ENCODE data around the gene MGLL. TPM values are rescaled to one million over a fixed set of nuclear protein-coding genes. Genes with fewer than 3 reads are reported as not detected.

MGLL gene
- total and polyA plus RNA-seq, 10 donors: 11.0 to 134 (median 80.7) TPM

DNA sequence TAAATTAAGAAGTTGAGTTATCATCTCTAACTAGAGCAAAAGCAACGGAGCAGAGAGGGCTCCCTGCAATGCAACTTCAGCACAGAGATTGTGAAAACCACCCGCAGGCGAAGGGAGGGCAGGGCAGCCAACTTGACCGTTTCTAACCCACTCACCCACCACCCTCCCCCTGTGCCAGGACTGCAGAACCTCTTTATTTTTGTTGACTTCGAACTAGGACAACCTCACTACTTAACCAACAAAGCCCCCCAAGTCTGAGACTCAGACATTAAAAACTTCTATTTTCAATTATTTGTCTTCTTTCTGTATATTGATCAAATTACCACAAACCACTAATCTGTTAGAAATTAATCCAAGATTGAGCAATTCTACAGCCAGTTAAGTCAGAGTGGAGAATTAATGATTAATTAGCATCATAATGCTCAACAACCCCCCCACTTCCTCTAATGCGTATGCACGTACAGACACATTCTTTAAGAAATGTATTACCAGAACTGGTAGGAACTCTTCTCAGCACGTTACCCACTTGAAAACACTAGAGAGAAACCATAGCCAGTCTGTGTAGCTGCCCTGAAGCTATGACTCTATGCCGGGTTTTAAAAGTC is 2.0 kb downstream of the MGLL start:
- intact Hi-C loops (cut with DNase I; ENCODE audit: low total_unique reads): loop anchor here (10.0 kb wide), 1 partner anchor 126 kb away; no protein-coding TSS in a partner anchor
- 30 to 59% (median 36%) methylated on average over 9 of the region's 9 CpGs for WGBS, 5 donors
- DNase-seq: no peak
- TF ChIP-seq, protein P1, sequence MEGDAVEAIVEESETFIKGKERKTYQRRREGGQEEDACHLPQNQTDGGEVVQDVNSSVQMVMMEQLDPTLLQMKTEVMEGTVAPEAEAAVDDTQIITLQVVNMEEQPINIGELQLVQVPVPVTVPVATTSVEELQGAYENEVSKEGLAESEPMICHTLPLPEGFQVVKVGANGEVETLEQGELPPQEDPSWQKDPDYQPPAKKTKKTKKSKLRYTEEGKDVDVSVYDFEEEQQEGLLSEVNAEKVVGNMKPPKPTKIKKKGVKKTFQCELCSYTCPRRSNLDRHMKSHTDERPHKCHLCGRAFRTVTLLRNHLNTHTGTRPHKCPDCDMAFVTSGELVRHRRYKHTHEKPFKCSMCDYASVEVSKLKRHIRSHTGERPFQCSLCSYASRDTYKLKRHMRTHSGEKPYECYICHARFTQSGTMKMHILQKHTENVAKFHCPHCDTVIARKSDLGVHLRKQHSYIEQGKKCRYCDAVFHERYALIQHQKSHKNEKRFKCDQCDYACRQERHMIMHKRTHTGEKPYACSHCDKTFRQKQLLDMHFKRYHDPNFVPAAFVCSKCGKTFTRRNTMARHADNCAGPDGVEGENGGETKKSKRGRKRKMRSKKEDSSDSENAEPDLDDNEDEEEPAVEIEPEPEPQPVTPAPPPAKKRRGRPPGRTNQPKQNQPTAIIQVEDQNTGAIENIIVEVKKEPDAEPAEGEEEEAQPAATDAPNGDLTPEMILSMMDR (IDR thresholded peaks at IDR 0.05 in 8 of 11, conservative IDR thresholded peaks at IDR 0.05 in 3 of 11): peak in 1 of 11 experiments; percentile 7
- TF ChIP-seq POLR2A (IDR thresholded peaks at IDR 0.05): no peak
- peak overlapping the region in 6 of 8 donors; percentile 79 to 88 (median 84) for H3K27ac ChIP-seq
- no peaks in the 10 kb centered on the region for H3K9me3 ChIP-seq
- peak overlapping the region in 4 of 8 donors; percentile 6 to 93 (median 80) for H3K4me3 ChIP-seq
- peaks cover 0 to 66% (median 47%) of the 10 kb centered on the region in 6 donors for H3K4me1 ChIP-seq
- peaks cover 0 to 24% (median 0%) of the 10 kb centered on the region in 6 donors for H3K36me3 ChIP-seq
- H3K27me3 ChIP-seq (replicated peaks in 1 of 7): peaks cover 0 to 33% (median 8%) of the 10 kb centered on the region in 7 donors

DNA sequence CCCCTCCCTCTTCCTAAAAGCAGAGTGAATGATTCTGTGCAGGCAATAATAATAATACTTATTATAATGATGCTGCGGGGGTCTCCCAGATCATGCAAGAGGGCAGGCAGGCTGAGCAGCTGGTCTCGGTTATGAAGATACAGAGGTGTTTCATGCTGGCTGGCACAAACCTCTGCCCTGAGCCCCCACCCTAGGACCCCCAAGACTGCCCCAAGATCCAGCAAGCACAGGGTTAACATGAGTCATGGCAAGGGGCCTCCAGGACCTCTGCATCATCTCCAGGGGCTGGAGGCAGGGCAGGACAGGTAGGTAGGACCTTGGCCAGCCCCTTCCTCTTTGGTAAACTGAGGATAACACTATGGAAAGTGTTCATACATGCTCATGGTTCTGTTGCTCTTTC is 2.7 kb downstream of the MGLL start:
- H3K36me3 ChIP-seq: peaks cover 0 to 30% (median under 1%) of the 10 kb centered on the region in 6 donors
- intact Hi-C loops (cut with DNase I; ENCODE audit: low total_unique reads): loop anchor here (10.0 kb wide), 1 partner anchor 125 kb away; no protein-coding TSS in a partner anchor
- WGBS, 5 donors: 85 to 98% (median 88%) methylated on average over 2 of the region's 2 CpGs
- H3K9me3 ChIP-seq: no peaks in the 10 kb centered on the region
- no peak for DNase-seq
- no peak for TF ChIP-seq POLR2AphosphoS5 (IDR thresholded peaks at IDR 0.05)
- TF ChIP-seq, protein P1 (IDR thresholded peaks at IDR 0.05 in 8 of 11, conservative IDR thresholded peaks at IDR 0.05 in 3 of 11): no peak
- no peak for TF ChIP-seq POLR2A (IDR thresholded peaks at IDR 0.05)
- H3K4me1 ChIP-seq: peaks cover 0 to 68% (median 47%) of the 10 kb centered on the region in 6 donors
- H3K27me3 ChIP-seq (replicated peaks in 1 of 7): peaks cover 0 to 33% (median 8%) of the 10 kb centered on the region in 7 donors
- peak overlapping the region in 4 of 8 donors; percentile 79 to 88 (median 84) for H3K27ac ChIP-seq
- peak overlapping the region in 1 of 8 donors; percentile 93 for H3K4me3 ChIP-seq

DNA sequence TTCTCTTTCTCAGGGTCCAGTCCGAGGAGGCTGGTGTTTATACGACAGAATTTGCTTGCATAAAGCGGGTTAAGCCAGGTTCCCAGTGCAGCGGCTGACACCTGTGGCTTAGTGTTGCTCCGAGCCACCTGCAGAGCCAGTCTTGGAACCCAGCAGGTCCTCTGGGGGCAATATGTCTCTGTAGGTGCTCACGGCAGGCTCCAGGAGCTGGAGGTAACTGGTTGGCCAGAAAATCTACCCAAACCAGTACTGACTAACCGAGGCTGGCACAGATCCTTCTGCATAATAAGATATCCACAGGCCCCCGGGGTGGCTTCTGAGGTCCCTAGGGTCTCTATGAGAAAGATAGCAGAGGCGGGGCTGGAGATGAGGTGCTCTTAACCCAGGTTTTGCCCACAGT is 3.2 kb downstream of the MGLL start:
- H3K4me3 ChIP-seq: no peak overlapping the region
- H3K4me1 ChIP-seq: peaks cover 0 to 72% (median 47%) of the 10 kb centered on the region in 6 donors

DNA sequence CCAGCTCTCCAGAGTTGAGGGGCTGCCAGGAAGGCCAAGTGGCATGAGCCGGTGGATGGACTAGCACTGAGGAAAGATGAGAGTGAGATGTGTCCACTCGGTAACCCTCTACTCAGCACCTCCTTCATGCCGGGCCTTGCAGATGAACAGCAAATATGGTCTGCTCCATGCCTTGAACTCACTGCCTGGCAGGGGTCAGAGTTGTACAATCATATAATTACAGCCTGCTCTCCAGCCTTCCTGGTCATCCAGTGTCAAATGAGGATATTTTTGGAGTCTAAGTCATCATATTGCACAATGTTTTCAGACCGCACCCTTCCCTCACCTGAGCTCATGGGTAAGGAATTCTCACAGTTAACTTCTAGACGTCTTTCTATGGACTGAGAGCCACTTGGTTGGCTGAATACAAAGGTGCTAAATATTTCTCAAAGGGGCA is 4.9 kb downstream of the MGLL start:
- Histone ChIP-seq H3K4me1 (peaks cover 0 to 58% (median 36%) of the 10 kb centered on the region in 6 donors), H3K27ac (no peak overlapping the region), H3K4me3 (no peak overlapping the region), H3K36me3 (peaks cover 0 to 53% (median 4%) of the 10 kb centered on the region in 6 donors), H3K27me3 (replicated peaks in 1 of 7) (peaks cover 0 to 16% (median 3%) of the 10 kb centered on the region in 7 donors), H3K9me3 (no peaks in the 10 kb centered on the region)
- no peak for TF ChIP-seq POLR2AphosphoS5 (IDR thresholded peaks at IDR 0.05)
- TF ChIP-seq, protein P1 (IDR thresholded peaks at IDR 0.05 in 8 of 11, conservative IDR thresholded peaks at IDR 0.05 in 3 of 11): no peak
- no peak for TF ChIP-seq POLR2A (IDR thresholded peaks at IDR 0.05)
- WGBS, 5 donors: 59 to 77% (median 67%) methylated on average over 5 of the region's 5 CpGs
- no peak for DNase-seq
- intact Hi-C loops (cut with DNase I; ENCODE audit: low total_unique reads): no loop called here

More for the DNA sequence above, 3.2 kb downstream of the MGLL start:
- peaks cover 0 to 32% (median 8%) of the 10 kb centered on the region in 7 donors for H3K27me3 ChIP-seq (replicated peaks in 1 of 7)
- TF ChIP-seq, protein P1 (IDR thresholded peaks at IDR 0.05 in 8 of 11, conservative IDR thresholded peaks at IDR 0.05 in 3 of 11): no peak
- TF ChIP-seq POLR2AphosphoS5 (IDR thresholded peaks at IDR 0.05) (no peak), POLR2A (IDR thresholded peaks at IDR 0.05) (no peak)
- H3K9me3 ChIP-seq: no peaks in the 10 kb centered on the region
- peaks cover 0 to 36% (median 2%) of the 10 kb centered on the region in 6 donors for H3K36me3 ChIP-seq
- intact Hi-C loops (cut with DNase I; ENCODE audit: low total_unique reads): no loop called here
- DNase-seq: no peak
- WGBS, 5 donors: 88 to 90% (median 89%) methylated on average over 8 to 9 of the region's 9 CpGs
- H3K27ac ChIP-seq: no peak overlapping the region
